Upper lobe of right lung (tissue), 1 donor: ENCODE data around the gene SGCA. TPM values are rescaled to one million over a fixed set of nuclear protein-coding genes. Genes with fewer than 3 reads are reported as not detected.
A peak's percentile ranks its signal among the peaks of the same experiment; 100 is the strongest.

Experiments used
- ATAC-seq: fragments of 200-7000 bp; cut with Tn5 transposase; one replicate; pipeline ENCODE4 v1.9.1; 2020; ENCODE audit warnings: mild to moderate bottlenecking, moderate library complexity
- DNase-seq: peaks from one replicate; pipeline ENCODE4 v3.0.0-alpha.2; 2020
- H3K27ac ChIP-seq: fragments of 200-600 bp; one replicate; pipeline ENCODE4 v1.8.0; 2022
- H3K27me3 ChIP-seq: fragments of 200-600 bp; one replicate; pipeline ENCODE4 v1.8.0; 2022; ENCODE audit warnings: mild to moderate bottlenecking
- H3K36me3 ChIP-seq: fragments of 200-600 bp; one replicate; pipeline ENCODE4 v1.8.0; 2022
- H3K4me1 ChIP-seq: fragments of 200-600 bp; one replicate; pipeline ENCODE4 v1.8.0; 2022
- H3K4me3 ChIP-seq: fragments of 200-600 bp; one replicate; pipeline ENCODE4 v1.8.0; 2022; ENCODE audit warnings: mild to moderate bottlenecking
- H3K9me3 ChIP-seq: fragments of 200-600 bp; one replicate; pipeline ENCODE4 v1.8.0; 2022
- CTCF ChIP-seq: fragments of 200-600 bp; IDR thresholded peaks from one replicate; pipeline ENCODE4 v1.8.0; 2022; ENCODE audit warnings: antibody characterized with exemption
- intact Hi-C: fragments of 100-400 bp; cut with DNase I; formaldehyde crosslinking; loops from one replicate; pipeline ENCODE4 v1.11.0; 2022
- total RNA-seq: library from RNA; stranded (reverse); fragmentation: NEBNext Ultra II Directional; extraction: Animal tissue kit (Norgen Biotek cat#: 25700); gene quantifications from one replicate; pipeline ENCODE4 v1.2.1, GENCODE V29; 2021
- donor health status: DM: no; HTN: yes; CAD: no; lungs with severe emphysema.

SGCA gene
- total RNA-seq, 1 donor from 2014 or later, result 27.8 TPM

GRCh38 chr17:50143461-50144176, 22.2 kb upstream of the SGCA start:
- Histone ChIP-seq H3K27me3 (no peaks in the 10 kb centered on the region), H3K4me3 (no peak overlapping the region), H3K9me3 (no peaks in the 10 kb centered on the region), H3K36me3 (peaks cover 66% of the 10 kb centered on the region), H3K4me1 (peaks cover 54% of the 10 kb centered on the region), H3K27ac (no peak overlapping the region)
- intact Hi-C loops, result no loop called here
- no peak for TF ChIP-seq CTCF
- DNase-seq (no peak), ATAC-seq (no peak)

DNA sequence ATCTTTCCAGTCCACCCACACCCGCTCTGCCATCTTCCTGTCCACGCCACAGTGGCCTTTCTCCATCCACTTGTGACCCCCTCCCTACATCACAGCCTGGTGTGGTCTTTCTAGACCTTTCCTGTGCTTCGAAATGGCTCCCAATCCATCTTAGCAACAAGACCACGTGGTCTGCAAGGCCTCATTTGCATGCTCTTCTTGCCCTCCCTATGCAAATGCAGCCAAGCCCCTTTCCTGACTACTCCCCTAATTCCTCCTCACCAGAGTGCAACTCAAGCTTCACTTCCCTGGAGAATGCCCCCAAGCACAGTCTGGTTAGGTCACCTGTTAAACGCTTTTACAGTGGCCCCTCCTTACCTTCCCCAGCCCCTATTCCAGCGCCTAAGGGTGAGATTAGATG, 21.4 kb upstream of the SGCA start:
- Histone ChIP-seq H3K4me3 (no peak overlapping the region), H3K4me1 (peaks cover 54% of the 10 kb centered on the region), H3K9me3 (no peaks in the 10 kb centered on the region), H3K36me3 (peaks cover 58% of the 10 kb centered on the region), H3K27me3 (no peaks in the 10 kb centered on the region), H3K27ac (no peak overlapping the region)
- TF ChIP-seq CTCF, result no peak
- intact Hi-C loops, result no loop called here
- ATAC-seq (no peak), DNase-seq (no peak)

DNA sequence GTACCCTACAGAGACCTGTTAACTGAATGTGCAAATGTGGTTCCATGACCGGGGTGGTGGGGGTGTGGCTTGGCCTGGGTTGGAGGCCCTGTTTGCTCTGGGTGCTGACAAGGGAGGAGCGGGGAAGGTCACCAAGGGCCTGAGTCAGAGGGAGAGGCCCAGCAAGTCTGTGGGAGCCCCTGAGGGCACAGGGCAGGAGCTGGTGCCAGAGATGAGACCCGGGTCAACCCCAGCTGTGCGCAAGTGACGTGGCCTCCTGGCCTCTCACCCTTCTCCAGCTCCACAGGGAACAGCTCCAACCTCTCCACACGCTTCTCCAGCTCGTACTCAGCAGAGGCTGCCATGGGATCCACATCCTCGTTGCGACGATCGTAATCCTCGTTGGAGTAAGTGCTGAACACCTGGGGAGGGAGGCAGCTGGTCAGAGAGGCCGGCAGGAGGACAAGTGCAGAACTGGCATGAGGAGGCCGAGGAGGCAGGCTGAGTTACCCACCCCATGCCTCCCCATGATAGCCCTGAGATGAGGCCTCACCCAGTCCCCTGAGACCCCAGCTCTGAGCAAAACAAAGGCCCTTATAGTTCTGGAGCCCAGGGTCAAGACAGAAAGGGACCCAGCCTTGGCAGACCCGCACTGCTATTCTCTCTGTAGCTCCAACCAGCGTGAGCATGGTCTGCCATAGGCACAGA, 20.8 kb upstream of the SGCA start:
- no peak for ATAC-seq
- DNase-seq, result no peak
- Histone ChIP-seq H3K36me3 (peaks cover 53% of the 10 kb centered on the region), H3K4me1 (peaks cover 54% of the 10 kb centered on the region), H3K9me3 (no peaks in the 10 kb centered on the region), H3K4me3 (no peak overlapping the region), H3K27me3 (no peaks in the 10 kb centered on the region), H3K27ac (no peak overlapping the region)
- intact Hi-C loops, result no loop called here
- TF ChIP-seq CTCF, result no peak

GRCh38 chr17:50145532-50146229, 20.1 kb upstream of the SGCA start:
- Histone ChIP-seq H3K4me3 (peak overlapping the region; percentile 84), H3K9me3 (no peaks in the 10 kb centered on the region), H3K4me1 (peaks cover 47% of the 10 kb centered on the region), H3K27ac (peak overlapping the region; percentile 82), H3K27me3 (no peaks in the 10 kb centered on the region), H3K36me3 (peaks cover 47% of the 10 kb centered on the region)
- ATAC-seq, result no peak
- TF ChIP-seq CTCF, result no peak
- DNase-seq, result no peak
- intact Hi-C loops, result no loop called here

DNA sequence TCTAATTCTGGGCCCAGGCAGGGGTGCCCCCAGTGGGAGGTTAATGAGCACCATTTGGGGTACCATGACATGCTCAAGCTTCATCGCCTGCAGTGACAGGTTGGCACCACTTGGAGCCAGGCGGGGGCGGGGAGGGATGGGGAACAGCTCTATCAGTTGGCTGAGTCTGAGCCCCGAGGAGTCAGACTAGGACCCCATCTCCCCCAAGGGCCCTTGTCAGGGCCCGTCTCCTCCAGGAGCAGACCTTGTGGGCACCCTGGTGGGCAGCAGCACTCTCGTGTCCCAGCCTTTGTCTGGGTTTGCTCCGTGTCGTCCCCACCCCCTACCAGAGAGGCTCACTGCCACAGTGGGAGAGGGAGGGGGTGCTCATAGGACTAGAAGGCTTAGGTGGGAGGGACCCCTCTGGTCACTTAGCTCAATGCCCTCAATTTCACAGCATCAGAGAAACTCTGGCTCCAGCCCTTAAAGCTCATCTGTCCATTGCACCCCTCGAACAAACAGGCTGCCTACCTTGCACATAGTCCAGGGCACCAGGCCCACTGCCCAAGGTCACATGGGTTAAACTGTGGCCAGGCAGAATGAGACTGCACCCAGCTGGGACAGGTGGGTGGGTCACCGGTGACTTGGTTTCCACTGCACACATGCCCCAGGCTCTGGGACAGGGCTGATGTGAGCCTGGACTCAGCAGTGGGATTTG, 19.4 kb upstream of the SGCA start:
- no peak for DNase-seq
- Histone ChIP-seq H3K27me3 (no peaks in the 10 kb centered on the region), H3K4me1 (peaks cover 40% of the 10 kb centered on the region), H3K4me3 (peak overlapping the region; percentile 84), H3K27ac (peak overlapping the region; percentile 82), H3K9me3 (no peaks in the 10 kb centered on the region), H3K36me3 (peaks cover 40% of the 10 kb centered on the region)
- TF ChIP-seq CTCF, result no peak
- intact Hi-C loops, result no loop called here
- ATAC-seq, result no peak
